Measurements from ENCODE around the gene SLC7A6.

GRCh38 chr16:68257906-68258800 lies 6.2 kb upstream of the SLC7A6 start:
- TF ChIP-seq CTCF (IDR thresholded peaks at IDR 0.05) = no peak
- no peak for TF ChIP-seq POLR2A (IDR thresholded peaks at IDR 0.05)

Measured in uterus (tissue), 2 donors.